Uterus (tissue), 4 donors: ENCODE measurements around the gene PARD3. TPM values are rescaled to one million over a fixed set of nuclear protein-coding genes. Genes with fewer than 3 reads are reported as not detected.

Source experiments
- DNase-seq, 2 donors: peaks; one replicate each; pipeline ENCODE4 v3.0.0-alpha.2; 2019 to 2020
- H3K27ac ChIP-seq, 2 donors: fragments of 200-600 bp; sonication (generic); 1 replicate in 1 of 2; 2 replicates in 1 of 2; pipeline ENCODE4 v1.5.1; 2016 to 2018
- H3K27me3 ChIP-seq, 2 donors: fragments of 200-600 bp; sonication (generic); one replicate each; pipeline ENCODE4 v1.5.1; 2018 to 2019; ENCODE audit warnings: control low read depth in 1 of 2
- H3K36me3 ChIP-seq, 2 donors: fragments of 200-600 bp; sonication (generic); one replicate each; pipeline ENCODE4 v1.5.1; 2019; ENCODE audit warnings: control low read depth in 1 of 2
- H3K4me1 ChIP-seq, 2 donors: fragments of 200-600 bp; sonication (generic); one replicate each; pipeline ENCODE4 v1.5.1; 2018 to 2019; ENCODE audit warnings: control low read depth in 1 of 2
- H3K4me3 ChIP-seq, 2 donors: fragments of 200-600 bp; sonication (generic); 1 replicate in 1 of 2; 2 replicates in 1 of 2; pipeline ENCODE4 v1.5.1; 2018 to 2019; ENCODE audit warnings: mild to moderate bottlenecking in 1 of 2
- H3K9me3 ChIP-seq, 2 donors: fragments of 200-600 bp; sonication (generic); one replicate each; pipeline ENCODE4 v1.5.1; 2019; ENCODE audit warnings: control low read depth in 1 of 2
- CTCF ChIP-seq, 4 experiments: fragments of 200-600 bp in 2 of 4; fragments of 450-650 bp in 2 of 4; sonication (generic) in 2 of 4; IDR thresholded peaks; one replicate each; pipeline ENCODE4 v1.5.1; 2016 to 2019; ENCODE audit warnings: antibody characterized with exemption in 4 of 4, mild to moderate bottlenecking in 2 of 4, moderate library complexity in 1 of 4
- POLR2A ChIP-seq, 2 donors: fragments of 450-650 bp; IDR thresholded peaks; one replicate each; pipeline ENCODE4 v1.6.1; 2016; ENCODE audit warnings: antibody characterized with exemption in 2 of 2, mild to moderate bottlenecking in 1 of 2, moderate library complexity in 1 of 2
- intact Hi-C: fragments of 100-400 bp; cut with DNase I; formaldehyde crosslinking; loops from one replicate; pipeline ENCODE4 v1.15.1; 2023; ENCODE audit warnings: low total_unique reads
- total RNA-seq, 4 donors: library from RNA; depleted of rRNA in 3 of 4; stranded (reverse); fragments of >200 nt in 3 of 4; gene quantifications; one replicate each; pipeline versions ENCODE4 v1.1.0 to v1.2.4, GENCODE V29; 2014 to 2023
- donor health status: DM: yes; HTN: yes; CAD: no.

The PARD3 gene
- total RNA-seq, 4 donors from 2014 or later = 42.1 to 96.1 (median 51.5) TPM

- Histone ChIP-seq H3K36me3 (no peaks in the 10 kb centered on the region), H3K27ac (no peak overlapping the region), H3K4me3 (no peak overlapping the region), H3K4me1 (no peaks in the 10 kb centered on the region), H3K9me3 (no peaks in the 10 kb centered on the region), H3K27me3 (no peaks in the 10 kb centered on the region)
- TF ChIP-seq CTCF (IDR thresholded peaks at IDR 0.05) = no peak
- no peak for TF ChIP-seq POLR2A (IDR thresholded peaks at IDR 0.05)
- intact Hi-C loops = no loop called here
- no peak for DNase-seq
Measured at GRCh38 chr10:34213805-34214197, 601.3 kb downstream of the PARD3 start.

DNA sequence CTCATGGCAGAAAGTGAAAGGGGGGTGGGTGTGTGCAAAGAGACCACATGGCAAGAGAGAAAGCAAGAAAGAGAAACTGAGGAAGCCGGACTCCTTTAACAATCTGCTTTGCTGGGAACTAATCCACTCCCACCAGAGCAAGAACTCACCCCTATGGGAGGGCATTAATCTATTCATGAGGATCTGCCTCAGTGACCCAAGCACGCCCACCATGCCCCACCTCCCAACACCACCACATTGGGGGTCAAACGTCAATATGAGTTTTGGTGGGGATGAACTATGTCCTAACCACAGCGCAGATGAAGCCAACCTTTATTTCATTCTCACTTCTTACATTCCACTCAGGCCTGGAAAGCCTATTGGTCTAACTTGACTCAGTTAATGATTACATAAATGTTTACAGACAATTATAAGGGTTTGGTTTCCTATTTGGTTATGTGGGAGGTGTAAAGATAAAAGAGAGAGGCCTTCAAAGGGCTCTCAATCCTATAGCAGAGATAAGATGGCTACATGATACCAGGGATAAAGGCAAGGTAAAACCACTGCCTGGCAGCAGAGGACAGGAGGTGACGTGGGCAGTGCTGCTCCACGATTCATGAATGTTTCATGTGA lies 601.8 kb downstream of the PARD3 start:
- no peak for DNase-seq
- H3K9me3 ChIP-seq = no peaks in the 10 kb centered on the region
- no peaks in the 10 kb centered on the region for H3K4me1 ChIP-seq
- no peaks in the 10 kb centered on the region for H3K27me3 ChIP-seq
- no peak overlapping the region for H3K4me3 ChIP-seq
- no peak for TF ChIP-seq CTCF (IDR thresholded peaks at IDR 0.05)
- no peak for TF ChIP-seq POLR2A (IDR thresholded peaks at IDR 0.05)
- H3K36me3 ChIP-seq = no peaks in the 10 kb centered on the region
- no peak overlapping the region for H3K27ac ChIP-seq
- intact Hi-C loops = no loop called here

GRCh38 chr10:34207343-34207742 lies 607.8 kb downstream of the PARD3 start:
- no peaks in the 10 kb centered on the region for H3K27me3 ChIP-seq
- no peak for DNase-seq
- H3K27ac ChIP-seq = no peak overlapping the region
- no peak overlapping the region for H3K4me3 ChIP-seq
- no peak for TF ChIP-seq CTCF (IDR thresholded peaks at IDR 0.05)
- no peaks in the 10 kb centered on the region for H3K9me3 ChIP-seq
- H3K36me3 ChIP-seq = no peaks in the 10 kb centered on the region
- intact Hi-C loops = no loop called here
- H3K4me1 ChIP-seq = no peaks in the 10 kb centered on the region

- H3K36me3 ChIP-seq = no peaks in the 10 kb centered on the region
- TF ChIP-seq CTCF (IDR thresholded peaks at IDR 0.05) = no peak
- TF ChIP-seq POLR2A (IDR thresholded peaks at IDR 0.05) = no peak
- no peak overlapping the region for H3K4me3 ChIP-seq
Measured at GRCh38 chr10:34206935-34207268, 608.2 kb downstream of the PARD3 start.

DNA sequence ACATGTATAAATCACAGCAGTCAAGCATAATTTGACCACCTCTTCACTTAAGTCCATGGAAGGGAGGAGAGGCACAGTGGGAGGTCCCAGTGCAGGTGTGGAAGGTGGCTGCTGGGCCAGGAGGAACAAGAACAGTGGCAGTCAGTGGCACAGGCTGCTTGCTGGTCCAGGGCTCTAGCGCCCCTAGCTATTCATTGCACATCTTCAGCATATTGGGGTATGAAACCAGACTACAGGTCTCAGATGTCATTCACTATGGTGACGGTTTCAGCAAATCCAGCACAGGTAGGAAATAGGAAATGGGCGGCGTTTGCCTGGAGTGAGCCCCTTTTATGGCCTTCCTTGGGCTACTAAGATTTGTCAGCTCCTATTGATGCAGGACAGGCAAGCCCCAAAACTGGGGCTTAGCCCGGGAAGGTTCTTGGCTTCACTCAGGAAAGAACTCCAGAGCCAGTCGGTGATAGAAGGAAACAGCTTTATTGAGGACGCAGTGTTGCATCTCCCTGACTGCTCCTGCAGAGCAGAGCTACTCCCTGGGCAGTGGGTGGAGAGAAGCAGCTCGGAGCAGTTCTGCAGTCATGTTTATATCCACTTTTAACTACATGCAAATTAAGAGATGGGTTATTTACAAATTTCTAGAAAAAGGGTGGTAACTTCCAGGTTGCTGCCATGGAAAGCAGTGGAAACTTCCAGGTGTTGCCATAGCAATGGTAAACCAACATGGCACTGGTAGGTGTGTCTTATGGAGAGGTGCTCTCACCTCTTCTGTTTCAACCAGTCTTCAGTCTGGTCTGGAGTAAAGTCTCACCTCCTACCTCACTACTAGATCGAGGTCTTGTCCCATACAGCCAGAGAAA lies 608.8 kb downstream of the PARD3 start:
- Histone ChIP-seq H3K9me3 (no peaks in the 10 kb centered on the region), H3K27ac (no peak overlapping the region), H3K27me3 (no peaks in the 10 kb centered on the region), H3K4me3 (no peak overlapping the region), H3K4me1 (no peaks in the 10 kb centered on the region), H3K36me3 (no peaks in the 10 kb centered on the region)
- intact Hi-C loops = no loop called here
- no peak for DNase-seq
- TF ChIP-seq POLR2A (IDR thresholded peaks at IDR 0.05) = no peak
- no peak for TF ChIP-seq CTCF (IDR thresholded peaks at IDR 0.05)

More at GRCh38 chr10:34206935-34207268, 608.2 kb downstream of the PARD3 start:
- Histone ChIP-seq H3K9me3 (no peaks in the 10 kb centered on the region), H3K4me1 (no peaks in the 10 kb centered on the region), H3K27me3 (no peaks in the 10 kb centered on the region), H3K27ac (no peak overlapping the region)
- intact Hi-C loops = no loop called here
- no peak for DNase-seq
